Activated CD4-positive, CD25-positive, alpha-beta regulatory T cell treated with anti-CD3 and anti-CD28 coated beads, Interleukin-2, amount 50 U/mL, for 16 hours (primary cell): ENCODE measurements around the gene PARD6B.
"Not testable (repeated sequence)": the region's sequence is repeated elsewhere in the genome, so short reads cannot be mapped to it uniquely, and the experiment has no call there.

Experiments
- DNase-seq: peaks from one replicate; pipeline ENCODE4 v3.0.0-alpha.2; 2020; ENCODE audit warnings: low read depth, low spot score

PARD6B gene

DNA sequence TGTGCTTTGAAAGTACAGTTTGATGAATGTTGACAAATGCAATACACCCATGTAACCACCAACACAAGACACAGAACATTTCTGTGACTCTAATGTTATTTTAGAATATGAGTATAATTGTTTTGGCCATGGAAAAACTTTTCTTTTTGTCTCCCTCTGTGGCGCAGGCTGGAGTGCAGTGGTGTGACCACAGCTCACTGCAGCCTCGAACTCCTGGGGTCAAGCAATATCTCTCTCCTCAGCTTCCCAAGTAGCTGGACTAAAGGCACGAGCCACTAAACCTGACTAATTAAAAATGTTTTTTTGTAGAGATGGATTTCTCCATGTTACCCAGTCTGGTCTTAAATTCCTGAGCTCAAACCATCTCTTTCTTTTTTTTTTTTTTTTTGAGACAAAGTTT is 43.1 kb downstream of the PARD6B start:
- DNase-seq, result no peak

GRCh38 chr20:50776122-50776817 is 44.9 kb downstream of the PARD6B start:
- DNase-seq, result no peak

- DNase-seq, result no peak
Measured at GRCh38 chr20:50777373-50777772, 46.0 kb downstream of the PARD6B start.

DNA sequence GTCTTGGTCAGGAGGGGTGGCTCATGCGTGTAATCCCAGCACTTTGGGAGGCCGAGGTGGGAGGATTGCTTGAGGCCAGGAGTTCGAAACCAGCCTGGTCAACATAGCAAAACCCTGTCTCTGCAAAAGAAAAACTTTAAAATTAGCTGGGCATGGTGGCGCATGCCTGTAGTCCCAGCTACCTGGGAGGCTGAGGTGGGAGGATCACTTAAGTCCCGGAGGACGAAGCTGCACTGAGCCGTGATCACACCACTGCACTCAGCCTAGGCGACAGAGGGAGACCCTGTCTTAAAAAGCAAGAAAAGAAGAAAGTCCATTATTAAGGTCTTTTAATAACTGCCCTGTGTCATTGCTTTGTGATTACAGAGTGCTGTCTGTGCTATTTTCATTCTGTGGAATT is 47.6 kb downstream of the PARD6B start:
- not testable (repeated sequence) for DNase-seq

GRCh38 chr20:50783390-50783789 is 52.0 kb downstream of the PARD6B start:
- no peak for DNase-seq

DNA sequence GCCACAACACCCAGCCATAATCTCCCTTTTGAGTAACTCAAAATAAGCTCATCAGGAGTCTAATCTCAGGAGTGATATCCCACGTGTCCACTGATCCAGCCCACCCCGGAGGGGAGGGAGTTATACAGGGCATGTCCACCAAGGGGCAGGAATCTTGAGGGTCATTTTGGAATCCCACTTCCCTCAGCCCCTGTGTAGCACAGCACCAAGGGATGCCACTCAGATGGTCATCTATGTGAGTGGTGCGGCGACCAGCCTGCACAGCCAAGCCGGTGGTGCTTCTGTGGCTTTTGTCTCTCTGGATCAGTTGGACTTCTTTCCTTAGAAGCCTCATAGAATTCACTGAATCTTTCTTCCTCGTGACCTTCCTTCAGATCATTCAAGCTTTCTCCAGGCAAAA is 52.5 kb downstream of the PARD6B start:
- DNase-seq, result no peak

- DNase-seq, result no peak
Measured at GRCh38 chr20:50784464-50784863, 53.1 kb downstream of the PARD6B start.

DNA sequence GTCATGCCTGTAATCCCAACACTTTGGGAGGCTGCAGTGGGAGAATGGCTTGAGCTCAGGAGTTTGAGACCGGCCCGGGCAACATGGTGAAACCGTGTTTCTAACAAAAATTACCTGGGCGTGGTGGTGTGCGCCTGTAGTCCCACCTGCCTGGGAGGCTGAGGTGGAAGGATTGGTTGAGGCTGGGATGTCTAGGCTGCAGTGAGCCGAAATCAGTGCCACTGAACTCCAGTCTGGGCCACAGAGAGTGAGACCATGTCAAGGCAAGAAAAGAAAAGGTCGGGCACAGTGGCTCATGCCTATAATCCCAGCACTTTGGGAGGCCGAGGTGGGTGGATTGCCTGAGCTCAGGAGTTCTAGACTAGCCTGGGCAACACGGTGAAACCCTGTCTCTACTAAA is 55.3 kb downstream of the PARD6B start:
- no peak for DNase-seq

- no peak for DNase-seq
Measured at GRCh38 chr20:50787181-50787580, 55.8 kb downstream of the PARD6B start.

DNA sequence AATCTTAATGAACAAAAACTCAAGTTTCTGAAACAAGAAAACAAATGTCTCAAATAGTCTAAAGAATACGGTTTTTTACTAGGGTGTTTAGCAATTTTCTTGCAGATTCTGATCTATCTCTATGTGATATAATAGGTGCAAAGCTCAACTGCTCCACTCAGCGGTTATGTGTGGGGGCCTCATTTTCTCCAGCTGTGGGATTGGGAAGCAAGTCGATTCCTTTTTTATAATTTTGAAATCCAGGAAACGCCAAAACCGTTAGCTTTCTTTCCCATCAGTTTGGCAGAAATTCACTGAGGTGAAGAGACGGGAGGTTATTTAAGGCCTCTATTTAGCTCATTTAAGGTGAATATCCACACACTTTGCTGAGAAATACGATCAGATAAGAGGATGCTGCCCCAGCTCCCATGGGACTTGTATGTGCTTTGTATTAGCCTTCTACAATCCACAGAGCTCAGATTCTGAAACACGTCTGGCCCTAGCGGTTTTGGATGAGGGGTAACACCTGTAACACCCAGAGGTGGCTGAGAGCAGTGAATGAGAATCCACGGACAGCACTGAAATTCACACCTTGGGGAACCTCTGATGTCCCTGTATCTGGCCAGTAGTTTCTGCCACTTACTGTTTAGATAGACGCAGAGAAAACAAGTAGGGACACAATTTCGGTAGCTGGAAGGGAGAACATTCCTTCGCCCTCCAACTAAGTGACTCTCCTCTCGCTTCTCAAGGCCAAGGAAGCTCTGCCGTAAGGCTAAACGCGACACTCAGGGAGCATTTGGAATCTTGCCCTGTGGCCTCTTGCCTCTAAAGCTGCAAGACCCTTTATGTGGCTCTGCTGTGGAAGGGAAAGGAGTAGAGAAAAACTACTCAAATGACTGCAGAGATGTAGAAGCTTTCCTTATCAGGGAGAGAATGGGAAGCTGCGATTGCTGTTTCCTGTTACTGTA is 56.9 kb downstream of the PARD6B start:
- no peak for DNase-seq

GRCh38 chr20:50789968-50790650 is 58.7 kb downstream of the PARD6B start:
- no peak for DNase-seq

DNA sequence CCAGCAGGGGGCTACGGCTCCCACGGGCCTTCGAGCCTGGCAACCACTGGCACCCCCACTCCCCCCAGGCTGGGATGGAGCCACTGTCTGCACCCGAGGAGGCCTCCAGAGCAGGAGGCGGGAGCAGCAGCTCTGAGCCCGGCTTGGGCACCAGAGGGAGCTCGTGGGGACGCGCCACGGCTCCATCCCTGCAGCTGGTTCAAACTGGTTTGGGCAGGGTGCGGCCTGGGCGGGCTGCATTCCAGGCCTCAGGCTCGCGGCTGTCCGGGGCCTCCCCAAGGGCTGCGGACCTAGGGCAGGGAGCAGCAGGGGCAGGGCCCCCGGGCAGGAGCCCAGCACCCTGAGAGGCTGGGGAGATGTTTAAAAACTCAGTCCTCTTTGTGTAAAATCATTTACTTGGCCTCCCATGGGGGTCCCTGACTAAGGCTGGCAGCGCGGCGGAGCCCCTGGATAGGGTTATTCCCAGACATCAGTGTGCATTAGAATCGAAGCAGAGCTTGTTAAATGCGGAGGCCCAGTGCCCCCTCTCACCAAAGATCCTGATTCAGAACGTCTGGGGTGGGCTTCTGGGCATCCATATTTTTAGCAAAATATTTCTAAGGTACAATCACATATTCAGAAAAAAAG is 59.4 kb downstream of the PARD6B start:
- DNase-seq, result peak; percentile 55

DNA sequence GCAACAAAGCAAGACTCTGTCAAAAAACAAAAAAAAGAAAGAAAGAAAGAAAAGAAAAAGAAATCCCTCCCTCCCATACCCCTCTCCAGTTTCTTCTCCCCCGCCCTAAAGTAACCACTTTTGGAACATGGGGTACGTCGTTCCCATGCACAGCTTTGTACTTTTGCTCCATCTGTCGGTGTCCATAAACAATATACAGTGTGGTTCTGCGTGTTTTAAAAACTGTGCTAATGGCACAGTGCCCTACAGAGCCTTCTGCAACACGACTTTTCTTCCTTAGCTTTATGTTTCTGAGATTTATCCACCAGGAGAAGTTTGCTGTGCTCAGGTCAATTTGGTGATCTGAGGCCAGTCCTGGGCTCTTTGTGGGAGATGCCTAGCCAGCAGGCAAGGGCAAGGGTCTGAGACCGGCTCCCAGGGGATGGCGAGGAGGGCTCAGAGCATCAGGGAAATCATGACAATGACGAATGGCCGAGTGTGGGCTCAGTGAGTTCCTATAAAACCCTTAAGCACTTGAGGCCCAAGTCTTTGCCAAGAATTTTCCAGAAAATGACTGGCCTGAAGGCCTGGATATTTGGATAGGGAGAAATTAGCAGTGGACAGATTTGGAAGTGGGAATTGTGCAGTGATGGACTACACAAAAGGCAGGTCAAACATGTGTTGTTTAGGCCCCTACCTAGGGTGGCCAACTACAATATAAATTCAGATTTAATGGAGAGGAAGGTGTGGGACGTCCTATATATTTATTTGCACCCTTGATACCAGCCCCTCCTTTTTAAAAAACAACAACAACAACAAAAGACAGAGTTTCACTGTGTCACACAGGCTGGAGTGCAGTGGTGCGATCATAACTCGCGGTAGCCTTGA is 61.6 kb downstream of the PARD6B start:
- no peak for DNase-seq

- DNase-seq, result not testable (repeated sequence)
Measured at GRCh38 chr20:50793575-50794016, 62.2 kb downstream of the PARD6B start.

- no peak for DNase-seq
Measured at GRCh38 chr20:50794181-50794845, 62.9 kb downstream of the PARD6B start.

DNA sequence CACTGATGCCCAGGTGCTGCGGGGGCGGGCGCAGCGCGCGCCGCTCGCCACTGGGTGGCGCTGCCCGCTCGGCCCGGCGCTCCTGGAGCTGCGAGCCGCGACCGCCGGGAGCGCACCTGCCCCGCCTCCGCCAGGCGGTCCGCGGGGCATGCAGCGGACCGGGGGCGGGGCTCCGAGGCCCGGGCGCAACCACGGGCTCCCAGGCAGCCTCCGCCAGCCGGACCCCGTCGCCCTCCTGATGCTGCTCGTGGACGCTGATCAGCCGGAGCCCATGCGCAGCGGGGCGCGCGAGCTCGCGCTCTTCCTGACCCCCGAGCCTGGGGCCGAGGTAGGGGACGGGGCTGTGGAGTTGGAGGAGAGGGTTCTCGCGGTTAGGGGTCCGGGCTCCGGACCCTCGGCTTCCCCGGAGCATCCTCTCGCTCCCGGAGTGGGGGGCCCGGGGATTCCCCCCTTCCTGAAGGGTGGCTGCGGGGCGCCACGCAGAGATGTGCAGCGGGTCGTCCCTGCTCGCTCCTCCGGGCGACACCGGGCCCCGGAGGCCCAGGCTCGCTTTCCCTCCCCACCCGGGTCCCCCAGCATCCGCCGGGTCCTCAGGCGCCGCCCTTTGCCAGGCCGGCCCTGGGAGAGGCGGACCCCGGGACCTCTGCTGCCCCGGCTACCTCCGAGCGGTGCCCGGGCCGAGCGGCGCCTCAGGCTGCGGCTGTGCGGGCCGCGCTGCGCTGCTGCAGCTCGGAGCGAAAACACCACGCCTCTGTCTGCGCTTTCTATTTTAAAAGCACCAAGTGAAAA is 63.7 kb downstream of the PARD6B start, which contains the start of gene BCAS4:
Gene BCAS4, plus strand, starts transcription at position 216 of the 789 bp plus-strand sequence. Its CDS starts 23 bp downstream, at position 239.
- peak; percentile 66 for DNase-seq

DNA sequence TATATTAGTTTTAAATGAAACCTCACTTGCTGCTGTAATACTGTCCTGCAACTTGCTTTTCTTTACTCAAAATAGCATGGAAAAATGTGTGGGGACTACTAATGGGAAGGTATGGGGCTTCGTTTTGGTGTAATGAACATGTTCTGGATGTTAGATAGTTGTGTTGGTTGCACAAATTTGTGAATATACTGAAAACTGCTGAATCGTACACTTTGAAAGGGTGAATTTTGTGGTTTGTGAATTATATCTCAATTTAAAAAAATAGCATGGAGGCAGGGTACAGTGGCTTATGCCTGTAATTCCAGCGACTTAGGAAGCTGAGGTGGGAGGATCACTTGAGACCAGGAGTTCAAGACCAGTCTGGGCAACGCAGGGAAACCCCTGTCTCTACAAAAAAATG is 65.8 kb downstream of the PARD6B start:
- no peak for DNase-seq

- DNase-seq, result no peak
Measured at GRCh38 chr20:50798650-50799049, 67.3 kb downstream of the PARD6B start.

GRCh38 chr20:50799176-50799889 is 68.0 kb downstream of the PARD6B start:
- no peak for DNase-seq
